GM12873 (cell line): Measurements from ENCODE around the gene COMP.

Experiments used
- CTCF ChIP-seq: IDR thresholded peaks from 2 replicates; pipeline ENCODE4 v1.5.1; 2012; ENCODE audit warnings: low read depth, mild to moderate bottlenecking, moderate library complexity, low read length, control low read depth; ENCODE audit not compliant: insufficient read depth; ENCODE audit errors: missing control alignments

COMP gene

DNA sequence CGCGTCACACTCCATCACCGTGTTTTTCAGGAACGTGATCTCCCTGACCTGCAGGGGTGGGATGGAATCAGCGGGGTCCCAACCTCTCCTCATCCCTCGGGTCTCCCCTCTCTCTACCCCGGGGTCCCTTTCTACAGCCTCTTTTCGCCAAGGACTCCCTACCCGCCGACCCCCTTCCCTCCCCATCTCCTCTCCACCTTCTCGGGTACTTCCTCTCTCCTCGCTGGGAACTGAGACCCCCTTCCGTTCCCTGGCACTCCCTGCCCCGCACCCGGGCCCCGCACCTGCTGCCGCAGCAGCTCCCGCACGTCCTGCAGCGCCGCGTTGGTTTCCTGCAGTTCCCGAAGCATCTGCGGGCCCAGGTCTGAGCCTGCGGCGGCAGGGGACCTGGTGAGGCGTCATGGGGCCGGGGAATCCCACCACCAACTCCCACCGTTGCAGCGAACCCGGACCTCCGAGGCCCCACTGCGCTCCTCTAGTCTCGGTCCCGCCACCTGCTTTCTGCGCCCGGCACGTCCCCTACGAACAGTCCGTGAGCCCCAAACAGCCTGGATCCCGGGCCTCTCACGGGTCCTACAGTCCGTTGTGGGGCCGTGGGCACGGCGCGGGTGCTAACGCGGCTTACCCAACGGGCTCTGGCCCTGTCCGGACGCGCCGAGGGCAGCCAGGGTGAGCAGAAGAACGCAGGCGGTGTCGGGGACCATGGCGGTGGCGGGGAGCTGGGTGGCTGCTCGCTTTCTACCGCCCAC is at the start of gene COMP:
Gene COMP (minus strand): TSS at position 740 of the 749 bp plus-strand sequence. CDS start 36 bp downstream, at position 704.
- TF ChIP-seq CTCF: no peak

GRCh38 chr19:18840288-18841267 is 49.5 kb upstream of the COMP start:
- no peak for TF ChIP-seq CTCF

- TF ChIP-seq CTCF: no peak
Observed at GRCh38 chr19:18839465-18840287, 48.6 kb upstream of the COMP start.

GRCh38 chr19:18834644-18834984 is 43.5 kb upstream of the COMP start:
- TF ChIP-seq CTCF: no peak

DNA sequence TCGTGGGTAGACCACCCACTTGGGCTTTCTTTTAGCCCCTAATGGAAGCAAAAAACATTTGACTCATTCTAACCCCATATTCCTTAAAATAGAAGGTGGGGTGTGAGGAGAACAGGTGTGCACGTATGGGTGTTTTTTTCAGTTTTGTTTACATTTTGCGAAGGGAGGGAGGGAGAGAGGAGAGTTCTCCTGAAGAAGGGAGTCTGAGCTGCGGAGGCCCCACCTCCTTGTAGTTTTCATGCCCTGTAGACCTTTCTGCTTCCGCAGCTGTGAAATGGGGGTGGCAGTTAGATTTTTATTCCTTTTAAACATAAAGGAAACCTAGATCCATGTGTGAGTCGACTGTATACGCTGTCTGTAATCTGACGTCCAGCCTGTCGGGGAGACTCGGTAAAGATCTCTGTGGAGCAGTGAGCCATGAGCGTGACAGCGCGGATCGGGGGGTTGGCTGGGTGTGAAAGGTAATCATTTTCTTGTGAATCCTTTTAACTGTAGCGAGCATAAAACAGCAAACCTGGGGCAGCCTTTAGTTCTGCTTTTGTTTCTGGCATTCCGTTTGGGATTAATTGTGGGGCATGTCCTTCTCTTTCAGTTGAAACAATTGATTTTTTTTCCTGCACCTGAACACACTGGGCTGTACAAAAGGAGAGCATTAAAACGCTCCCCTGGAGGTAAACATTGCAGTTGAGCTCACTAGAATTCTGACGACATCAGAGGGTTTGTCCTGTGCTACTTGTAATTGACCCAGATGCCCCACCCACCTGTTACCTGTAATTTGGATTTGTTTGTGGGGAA is 42.9 kb upstream of the COMP start:
- no peak for TF ChIP-seq CTCF

- TF ChIP-seq CTCF: no peak
Observed at GRCh38 chr19:18833141-18833476, 42.0 kb upstream of the COMP start.
